Progenitor cell of endocrine pancreas (in vitro differentiated cells): ENCODE results near the gene CPLX1. TPM values are rescaled to one million over a fixed set of nuclear protein-coding genes. Genes with fewer than 3 reads are reported as not detected.

Experiments used
- DNase-seq: peaks from one replicate; pipeline ENCODE4 v3.0.0; 2021; ENCODE audit warnings: low spot score; ENCODE audit not compliant: unreplicated experiment
- H3K27ac Mint-ChIP-seq: 2 replicates; pipeline ENCODE4 v1.8.0; 2021; ENCODE audit warnings: mild to moderate bottlenecking, moderate library complexity, mixed read lengths
- H3K27me3 Mint-ChIP-seq: 2 replicates; pipeline ENCODE4 v1.8.0; 2021; ENCODE audit warnings: mixed read lengths
- H3K36me3 Mint-ChIP-seq: 2 replicates; pipeline ENCODE4 v1.8.0; 2022; ENCODE audit warnings: mixed read lengths; ENCODE audit not compliant: insufficient read depth
- H3K4me1 Mint-ChIP-seq: 2 replicates; pipeline ENCODE4 v1.8.0; 2021; ENCODE audit warnings: low read depth, mixed read lengths
- H3K4me3 Mint-ChIP-seq: 2 replicates; pipeline ENCODE4 v1.8.0; 2021; ENCODE audit warnings: low read depth, mild to moderate bottlenecking, moderate library complexity, mixed read lengths
- H3K9me3 Mint-ChIP-seq: 2 replicates; pipeline ENCODE4 v1.8.0; 2021; ENCODE audit warnings: low read depth, mixed read lengths
- total RNA-seq: library from RNA; stranded (reverse); gene quantifications from 2 replicates; pipeline ENCODE4 v1.2.1, GENCODE V29; 2021
- TF ChIP-seq, protein P1 (sequence below): fragments of 200-600 bp; sonication (generic); IDR thresholded peaks from one replicate; pipeline ENCODE4 v1.5.0; 2021; ENCODE audit warnings: antibody characterized with exemption, mild to moderate bottlenecking; ENCODE audit not compliant: unreplicated experiment

Gene CPLX1
- total RNA-seq, 1 donor from 2014 or later, result 1.4 TPM

DNA sequence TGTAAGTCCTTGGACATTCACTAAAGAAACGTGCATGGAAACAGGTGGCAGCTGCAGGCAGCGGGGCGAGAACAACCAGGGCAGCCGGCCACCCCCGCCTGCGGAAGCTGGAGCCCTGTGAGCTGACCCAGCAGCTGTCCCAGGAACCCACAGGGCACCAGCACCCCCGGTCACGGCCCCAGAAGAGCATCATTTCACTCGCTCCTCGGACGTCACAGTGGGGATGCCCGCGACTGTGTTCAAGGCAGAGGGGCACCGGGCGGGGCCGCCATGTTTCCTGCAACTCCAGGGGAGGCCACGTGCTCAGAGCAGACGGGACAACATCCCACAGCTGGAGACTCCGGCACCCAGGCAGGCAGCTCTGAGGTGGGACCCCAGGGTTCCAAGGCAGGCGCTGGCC, 45.0 kb upstream of the CPLX1 start:
- Mint-ChIP-seq H3K36me3 (peaks cover 12% of the 10 kb centered on the region), H3K9me3 (no peaks in the 10 kb centered on the region), H3K27ac (no peak overlapping the region), H3K27me3 (no peaks in the 10 kb centered on the region), H3K4me1 (no peaks in the 10 kb centered on the region), H3K4me3 (no peak overlapping the region)
- TF ChIP-seq, protein P1, sequence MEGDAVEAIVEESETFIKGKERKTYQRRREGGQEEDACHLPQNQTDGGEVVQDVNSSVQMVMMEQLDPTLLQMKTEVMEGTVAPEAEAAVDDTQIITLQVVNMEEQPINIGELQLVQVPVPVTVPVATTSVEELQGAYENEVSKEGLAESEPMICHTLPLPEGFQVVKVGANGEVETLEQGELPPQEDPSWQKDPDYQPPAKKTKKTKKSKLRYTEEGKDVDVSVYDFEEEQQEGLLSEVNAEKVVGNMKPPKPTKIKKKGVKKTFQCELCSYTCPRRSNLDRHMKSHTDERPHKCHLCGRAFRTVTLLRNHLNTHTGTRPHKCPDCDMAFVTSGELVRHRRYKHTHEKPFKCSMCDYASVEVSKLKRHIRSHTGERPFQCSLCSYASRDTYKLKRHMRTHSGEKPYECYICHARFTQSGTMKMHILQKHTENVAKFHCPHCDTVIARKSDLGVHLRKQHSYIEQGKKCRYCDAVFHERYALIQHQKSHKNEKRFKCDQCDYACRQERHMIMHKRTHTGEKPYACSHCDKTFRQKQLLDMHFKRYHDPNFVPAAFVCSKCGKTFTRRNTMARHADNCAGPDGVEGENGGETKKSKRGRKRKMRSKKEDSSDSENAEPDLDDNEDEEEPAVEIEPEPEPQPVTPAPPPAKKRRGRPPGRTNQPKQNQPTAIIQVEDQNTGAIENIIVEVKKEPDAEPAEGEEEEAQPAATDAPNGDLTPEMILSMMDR, result no peak
- no peak for DNase-seq

DNA sequence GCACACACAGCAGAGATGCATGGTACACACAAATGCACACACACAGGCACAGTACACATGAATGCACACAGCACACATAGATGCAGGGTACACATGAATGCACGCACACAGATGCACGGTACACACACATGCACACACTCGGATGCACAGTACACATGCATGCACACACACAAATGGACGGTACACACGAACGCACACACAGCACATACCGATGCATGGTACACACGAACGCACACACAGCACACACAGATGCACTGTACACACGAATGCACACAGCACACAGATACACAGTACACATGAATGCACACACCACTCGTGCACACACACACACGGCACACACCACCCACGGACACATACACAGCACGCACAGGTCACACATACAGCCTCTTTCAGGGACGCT, 43.8 kb upstream of the CPLX1 start:
- H3K27me3 Mint-ChIP-seq, result no peaks in the 10 kb centered on the region
- H3K9me3 Mint-ChIP-seq, result no peaks in the 10 kb centered on the region
- DNase-seq, result no peak
- no peak overlapping the region for H3K27ac Mint-ChIP-seq
- no peak overlapping the region for H3K4me3 Mint-ChIP-seq
- H3K4me1 Mint-ChIP-seq, result no peaks in the 10 kb centered on the region
- H3K36me3 Mint-ChIP-seq, result peaks cover 12% of the 10 kb centered on the region
- TF ChIP-seq, protein P1, result no peak

DNA sequence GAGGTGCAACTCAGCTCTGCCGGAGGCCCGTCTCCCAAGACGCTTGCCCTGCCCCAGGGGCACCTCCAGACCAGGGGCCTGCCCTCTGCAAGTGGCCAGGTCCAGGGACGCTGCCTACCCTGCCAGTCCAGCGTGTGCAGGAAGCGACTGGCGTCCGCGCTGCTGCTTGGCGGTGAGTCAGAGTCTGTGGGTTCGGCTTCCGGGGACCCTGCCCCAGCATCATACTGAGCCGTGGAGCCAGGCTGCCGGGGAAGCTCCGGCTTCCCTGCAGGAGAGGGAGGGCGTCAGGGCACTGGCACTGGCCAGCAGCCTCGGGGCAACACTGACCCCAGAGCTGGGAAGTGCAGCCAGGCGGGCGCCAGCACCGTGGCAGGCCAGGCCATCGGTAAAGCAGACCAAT, 42.5 kb upstream of the CPLX1 start:
- Mint-ChIP-seq H3K9me3 (no peaks in the 10 kb centered on the region), H3K4me1 (no peaks in the 10 kb centered on the region), H3K27ac (no peak overlapping the region), H3K36me3 (peaks cover 9% of the 10 kb centered on the region), H3K27me3 (no peaks in the 10 kb centered on the region), H3K4me3 (no peak overlapping the region)
- TF ChIP-seq, protein P1, result no peak
- no peak for DNase-seq

DNA sequence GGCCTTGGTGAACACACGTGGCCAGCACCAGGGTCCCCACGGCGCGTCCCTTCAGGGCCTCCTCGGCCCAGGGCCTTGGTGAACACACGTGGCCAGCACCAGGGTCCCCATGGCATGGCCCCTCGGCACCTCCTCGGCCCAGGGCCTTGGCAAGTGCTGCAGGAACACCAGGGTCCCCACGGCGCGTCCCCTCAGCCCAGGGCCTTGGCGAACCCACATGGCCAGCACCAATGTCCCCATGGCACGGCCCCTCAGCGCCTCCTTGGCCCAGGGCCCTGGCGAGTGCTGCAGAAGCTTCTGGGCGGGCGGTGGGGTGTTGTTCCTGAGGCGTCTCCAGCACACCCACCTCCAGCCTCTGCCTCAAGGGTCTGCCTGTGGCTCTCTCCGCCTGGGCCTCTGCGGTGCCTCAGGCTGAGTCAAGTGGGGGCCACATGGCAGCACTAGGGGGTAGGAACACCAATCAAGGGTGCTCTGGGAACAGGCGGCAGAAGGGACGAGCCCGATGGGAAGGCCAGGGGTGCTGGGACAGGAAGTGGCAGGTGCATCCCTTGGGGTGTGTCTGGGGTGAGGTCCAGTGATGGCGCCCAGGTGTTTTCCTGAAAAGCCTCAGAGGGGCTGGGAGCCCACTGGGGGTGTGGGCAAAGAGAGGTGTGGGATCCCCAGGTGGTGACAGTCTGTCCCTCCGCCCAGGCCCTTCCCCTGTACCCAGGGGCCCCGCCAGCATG, 41.8 kb upstream of the CPLX1 start:
- Mint-ChIP-seq H3K4me1 (no peaks in the 10 kb centered on the region), H3K9me3 (no peaks in the 10 kb centered on the region), H3K27ac (no peak overlapping the region), H3K4me3 (no peak overlapping the region), H3K27me3 (no peaks in the 10 kb centered on the region), H3K36me3 (peaks cover 16% of the 10 kb centered on the region)
- DNase-seq, result no peak
- TF ChIP-seq, protein P1, result no peak

DNA sequence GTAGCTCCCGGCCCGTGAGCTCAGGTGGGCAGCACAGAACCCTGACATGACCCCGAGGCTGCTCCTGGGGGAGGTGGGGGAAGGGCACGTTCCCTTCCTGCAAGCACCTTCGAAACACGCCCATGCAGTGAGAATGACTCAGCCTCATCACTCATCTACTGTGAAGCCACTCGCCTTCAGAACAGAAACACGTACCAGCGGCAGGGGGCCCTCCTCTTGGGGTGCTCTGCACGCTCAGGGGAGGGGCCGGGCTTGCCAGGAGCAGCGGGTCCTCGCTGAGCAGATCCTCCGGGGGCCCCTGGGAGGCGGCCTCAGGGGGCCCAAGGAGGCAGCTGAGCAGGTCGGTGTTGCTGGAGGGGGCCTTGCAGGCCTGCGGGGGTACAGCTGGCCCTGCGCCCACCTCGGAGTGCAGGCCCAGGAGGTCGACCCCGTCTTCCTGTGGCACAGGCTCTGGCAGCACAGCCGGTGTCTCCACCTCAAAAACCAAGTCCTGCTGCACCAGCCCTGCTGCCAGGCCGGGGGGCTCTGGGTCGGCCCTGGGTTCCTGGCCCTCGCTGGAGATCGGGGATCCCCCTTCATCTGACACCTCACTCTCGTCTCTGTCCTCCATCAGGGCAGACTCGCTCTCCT, 40.9 kb upstream of the CPLX1 start:
- Mint-ChIP-seq H3K4me3 (no peak overlapping the region), H3K27me3 (no peaks in the 10 kb centered on the region), H3K27ac (no peak overlapping the region), H3K9me3 (no peaks in the 10 kb centered on the region), H3K36me3 (peaks cover 22% of the 10 kb centered on the region), H3K4me1 (no peaks in the 10 kb centered on the region)
- TF ChIP-seq, protein P1, result no peak
- no peak for DNase-seq
